AG08395 (cell line): Measurements from ENCODE around the gene ADCY1.
A peak's percentile ranks its signal among the peaks of the same experiment; 100 is the strongest.

Experiments used
- DNase-seq: peaks from one replicate; pipeline ENCODE4 v3.0.0; 2012; ENCODE audit warnings: mixed read lengths, low spot score

The ADCY1 gene

GRCh38 chr7:45653209-45653907 lies 79.2 kb downstream of the ADCY1 start:
- no peak for DNase-seq

DNA sequence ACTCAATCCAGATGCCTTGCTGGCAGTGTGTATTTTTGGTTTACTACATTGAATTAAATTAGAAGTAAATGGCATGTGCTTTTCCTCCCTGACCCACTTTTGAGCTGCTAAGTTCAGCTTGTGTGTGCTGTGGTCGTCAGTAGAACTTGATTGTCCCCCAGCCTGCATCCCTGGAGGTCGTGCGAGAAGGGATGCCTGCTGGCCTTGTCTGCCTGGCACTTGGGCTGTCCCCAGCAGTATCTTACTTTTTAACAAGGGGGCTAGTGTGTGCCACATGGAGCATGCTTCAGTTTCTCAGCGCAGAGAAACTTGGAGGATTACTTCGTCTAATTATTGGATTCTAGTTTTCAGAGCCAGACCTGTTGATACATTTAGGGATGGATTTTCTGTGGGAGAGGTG lies 80.2 kb downstream of the ADCY1 start:
- DNase-seq: no peak

GRCh38 chr7:45655539-45655938 lies 81.4 kb downstream of the ADCY1 start:
- no peak for DNase-seq

DNA sequence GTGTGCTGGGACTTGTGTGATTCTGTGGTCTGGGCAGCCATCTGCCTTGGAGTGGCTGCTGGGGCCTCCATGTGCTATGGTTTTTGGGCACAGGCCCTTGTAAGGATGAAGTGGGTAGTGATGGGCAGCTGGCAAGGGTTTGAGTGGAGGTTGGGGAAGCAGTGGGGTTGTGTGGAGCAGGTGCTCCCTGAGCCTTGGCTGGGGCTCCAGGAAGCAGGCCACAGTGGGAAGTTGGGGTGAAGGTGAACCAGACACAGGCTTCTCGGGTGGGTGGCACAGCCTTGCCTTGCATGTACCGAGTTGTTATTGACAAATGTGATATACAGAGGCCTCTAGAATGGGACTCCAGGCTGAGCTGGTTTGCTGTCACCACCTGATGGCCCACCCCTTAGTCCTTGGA lies 82.3 kb downstream of the ADCY1 start:
- no peak for DNase-seq

- no peak for DNase-seq
These were observed 83.1 kb downstream of the ADCY1 start for GRCh38 chr7:45657136-45657889.

- no peak for DNase-seq
These were observed 83.9 kb downstream of the ADCY1 start for GRCh38 chr7:45657890-45658715.

DNA sequence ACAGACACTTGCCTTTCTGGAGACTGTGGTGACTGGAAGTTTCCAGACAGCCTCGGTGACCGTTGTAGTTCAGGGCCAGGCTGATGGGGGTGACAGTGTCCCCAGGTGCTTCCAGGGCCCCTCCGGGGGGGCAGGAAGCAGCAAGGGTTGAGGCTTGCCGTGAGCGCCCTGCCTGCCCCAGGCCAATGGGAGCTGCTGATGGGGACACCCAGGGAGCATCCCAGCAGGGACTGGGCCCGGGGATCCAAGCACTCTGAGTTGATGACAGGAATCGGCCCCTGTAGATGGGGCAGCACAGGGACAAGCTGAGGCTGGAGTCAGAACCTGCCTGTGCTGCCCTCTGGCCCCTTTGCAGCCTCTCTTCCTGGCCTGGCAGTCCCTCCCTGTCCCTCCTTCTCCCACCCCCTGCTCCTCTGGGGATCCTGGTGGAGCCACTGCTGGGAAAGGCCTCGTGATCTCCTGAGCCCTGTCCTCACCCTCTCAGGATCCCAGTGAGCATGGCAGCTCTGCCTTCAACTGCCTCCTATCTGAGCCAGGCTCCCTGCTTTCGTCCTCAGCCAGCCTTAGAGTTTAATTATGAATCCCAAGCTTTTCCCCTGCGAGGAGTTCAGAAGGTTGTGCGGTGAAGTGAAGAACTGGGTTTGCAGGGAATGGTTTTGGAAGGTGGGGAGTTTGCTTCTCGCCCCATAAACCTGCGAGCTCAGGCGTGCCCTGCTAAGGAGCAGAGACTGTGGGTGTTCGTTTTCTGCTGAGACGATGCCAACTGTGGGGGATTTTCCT lies 84.7 kb downstream of the ADCY1 start:
- no peak for DNase-seq

GRCh38 chr7:45659496-45660139 lies 85.5 kb downstream of the ADCY1 start:
- DNase-seq: no peak

GRCh38 chr7:45660201-45660900 lies 86.2 kb downstream of the ADCY1 start:
- no peak for DNase-seq

DNA sequence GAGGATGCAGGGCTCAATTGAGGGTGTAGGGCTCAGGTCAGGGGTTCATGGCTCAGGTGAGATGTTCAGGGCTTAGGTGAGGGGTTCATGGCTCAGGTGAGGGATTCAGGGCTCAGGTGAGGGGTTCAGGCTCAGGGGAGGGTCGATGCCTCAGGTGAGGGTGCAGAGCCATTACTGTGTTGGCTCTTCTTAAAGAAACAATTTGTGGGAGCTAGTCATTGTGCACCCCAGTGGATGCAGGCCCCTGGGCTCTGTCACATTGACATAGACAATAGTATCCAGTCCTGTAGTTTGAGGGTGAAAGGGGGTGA lies 86.7 kb downstream of the ADCY1 start:
- no peak for DNase-seq

DNA sequence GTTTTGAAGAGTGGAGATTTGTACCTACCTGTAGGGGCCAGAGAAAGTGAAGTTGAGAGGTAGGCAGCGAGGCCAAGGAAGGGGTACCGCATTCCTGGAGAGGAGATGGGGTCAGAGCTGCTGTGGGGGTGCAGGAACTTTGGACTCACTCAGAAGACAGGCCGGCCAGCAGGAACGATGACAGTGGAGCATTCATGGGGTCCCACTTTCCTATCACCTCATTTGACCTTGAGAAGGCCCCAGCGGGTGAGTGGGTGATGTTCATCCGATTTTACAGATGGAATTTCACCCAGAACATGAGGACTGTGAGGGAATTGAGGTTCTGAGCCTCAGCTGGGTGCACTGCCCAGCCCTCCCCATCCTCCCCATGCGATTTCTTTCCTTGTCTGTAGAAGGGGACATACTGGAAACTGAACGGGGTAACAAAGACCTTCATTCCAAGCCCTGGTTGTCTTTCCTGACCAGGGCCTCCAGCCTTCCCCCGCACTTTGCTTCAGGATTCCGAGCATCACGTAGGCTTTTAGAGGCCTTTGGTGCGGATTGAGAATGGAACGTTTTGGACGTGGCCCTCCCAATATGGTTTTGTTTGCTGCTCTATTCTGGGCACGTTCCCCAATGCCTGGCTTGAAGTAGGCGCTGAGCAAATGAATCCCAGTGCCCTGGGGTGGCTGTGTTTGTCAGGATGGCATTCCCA lies 87.3 kb downstream of the ADCY1 start:
- DNase-seq: no peak

DNA sequence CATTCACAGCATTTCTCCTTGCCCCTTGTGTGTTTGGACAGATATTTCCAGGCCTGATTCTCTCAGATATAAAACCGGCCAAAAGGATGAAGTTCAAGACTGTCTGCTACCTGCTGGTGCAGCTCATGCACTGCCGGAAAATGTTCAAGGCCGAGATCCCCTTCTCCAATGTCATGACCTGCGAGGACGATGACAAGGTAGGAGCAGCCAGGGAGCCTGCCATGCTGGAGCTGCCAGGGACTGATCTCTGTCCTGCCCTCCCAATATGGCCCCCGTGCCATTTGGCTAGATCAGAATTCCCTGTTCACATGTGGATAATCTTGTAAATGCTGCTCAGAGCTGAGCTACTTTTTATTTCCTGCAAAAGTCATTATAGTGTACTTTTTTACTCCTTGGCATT lies 87.8 kb downstream of the ADCY1 start:
- DNase-seq: no peak

DNA sequence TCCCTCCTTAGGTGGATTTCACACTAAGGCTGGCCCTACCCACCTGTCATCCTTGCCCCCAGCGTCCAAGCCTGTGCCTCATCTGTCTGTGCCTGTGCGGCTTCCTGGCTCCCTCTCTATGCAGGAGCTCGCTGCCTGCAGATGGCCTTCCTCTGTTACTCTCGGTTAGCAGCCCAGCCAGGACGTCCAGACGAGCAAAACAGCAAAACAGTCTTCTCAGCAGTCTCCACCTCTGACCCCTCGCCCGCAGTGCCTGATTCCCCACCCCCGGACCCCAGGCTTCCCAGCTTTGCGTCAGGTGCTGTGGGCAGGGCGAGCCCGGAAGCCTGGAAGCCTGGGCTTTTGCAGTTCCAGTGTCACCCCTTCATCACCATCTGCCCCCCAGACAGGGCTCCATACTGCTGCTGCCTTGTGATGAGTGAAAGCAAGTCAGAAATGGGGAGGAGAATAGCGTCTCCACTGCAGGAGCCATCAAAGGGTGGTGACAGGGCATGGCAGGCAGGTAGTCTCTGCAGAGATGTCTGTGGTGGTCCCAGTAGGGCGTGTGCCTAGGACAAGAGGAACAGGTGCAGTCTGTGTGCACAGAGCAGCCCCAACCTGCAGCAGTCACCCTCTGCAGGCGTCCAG lies 88.5 kb downstream of the ADCY1 start:
- no peak for DNase-seq

GRCh38 chr7:45663167-45663921 lies 89.2 kb downstream of the ADCY1 start:
- DNase-seq: peak; percentile 48

- no peak for DNase-seq
These were observed 89.9 kb downstream of the ADCY1 start for GRCh38 chr7:45663965-45664633.

- DNase-seq: no peak
These were observed 91.0 kb downstream of the ADCY1 start for GRCh38 chr7:45665172-45665571.

DNA sequence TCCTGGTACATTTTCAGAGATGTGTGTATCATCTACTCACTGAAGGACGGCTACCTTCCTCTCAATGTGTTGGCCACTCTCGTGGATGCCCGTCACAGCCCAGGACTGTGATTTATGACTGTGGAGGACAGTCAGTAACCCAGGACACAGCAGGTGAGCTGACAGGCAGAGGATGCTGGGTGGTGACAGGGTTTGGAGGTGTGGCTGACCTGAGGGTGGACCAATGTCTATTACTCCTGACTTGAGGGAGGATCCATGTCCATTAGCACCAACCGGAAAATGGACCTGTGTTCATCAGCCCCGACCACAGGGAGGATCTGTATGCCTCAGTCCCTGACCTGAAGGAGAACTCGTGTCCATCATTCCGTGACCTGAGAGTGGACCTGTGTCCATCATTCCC lies 96.1 kb downstream of the ADCY1 start:
- DNase-seq: no peak

DNA sequence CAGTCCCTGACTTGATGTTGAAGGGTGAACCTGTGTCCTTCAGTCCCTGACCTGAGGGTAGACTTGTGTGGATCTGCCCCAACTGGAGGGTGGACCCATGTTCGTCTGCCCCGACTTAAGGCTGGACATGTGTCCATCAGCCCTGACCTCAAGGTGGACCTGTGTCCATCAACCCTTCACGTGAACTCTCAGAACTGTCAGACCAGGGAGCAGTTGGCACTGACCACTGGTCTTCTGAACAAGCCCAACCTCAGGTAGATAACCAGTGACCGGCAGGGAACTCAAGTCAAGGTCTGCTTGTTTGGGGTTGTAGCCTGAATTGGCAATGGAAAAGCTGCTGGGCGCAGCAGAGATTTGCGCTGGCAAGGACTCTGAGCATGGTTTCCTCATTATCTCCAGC lies 96.5 kb downstream of the ADCY1 start:
- DNase-seq: no peak
